NB4 (cell line): ENCODE data around the gene ELAC1.

ENCODE experiments used
- POLR2A ChIP-seq: IDR thresholded peaks from 2 replicates; pipeline ENCODE4 v1.6.1; 2011; ENCODE audit warnings: mild to moderate bottlenecking; ENCODE audit not compliant: insufficient read length; ENCODE audit errors: extremely low read depth
- TF ChIP-seq, protein P1 (sequence below): IDR thresholded peaks from one replicate; pipeline ENCODE4 v1.5.1; 2012; ENCODE audit warnings: low read depth, low read length

DNA sequence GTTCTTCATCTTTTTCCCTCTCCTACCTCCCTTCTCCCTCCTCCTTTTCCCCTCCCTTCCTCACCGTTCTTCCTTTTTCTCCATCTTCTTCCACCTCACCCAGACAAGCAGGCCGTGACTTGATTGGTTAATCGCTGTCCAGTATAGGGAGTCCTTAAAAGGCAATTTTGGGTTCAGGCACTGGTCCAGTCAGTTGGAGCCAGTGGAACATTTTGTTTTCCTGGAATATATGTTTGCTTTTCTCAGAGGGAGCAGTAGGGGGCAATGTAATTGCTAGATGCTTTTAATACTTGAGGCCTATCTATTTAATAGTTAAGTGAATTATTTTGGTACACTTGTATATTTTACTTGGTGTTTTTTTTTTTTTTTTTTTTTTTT lies 15.0 kb downstream of the ELAC1 start:
- TF ChIP-seq, protein P1, sequence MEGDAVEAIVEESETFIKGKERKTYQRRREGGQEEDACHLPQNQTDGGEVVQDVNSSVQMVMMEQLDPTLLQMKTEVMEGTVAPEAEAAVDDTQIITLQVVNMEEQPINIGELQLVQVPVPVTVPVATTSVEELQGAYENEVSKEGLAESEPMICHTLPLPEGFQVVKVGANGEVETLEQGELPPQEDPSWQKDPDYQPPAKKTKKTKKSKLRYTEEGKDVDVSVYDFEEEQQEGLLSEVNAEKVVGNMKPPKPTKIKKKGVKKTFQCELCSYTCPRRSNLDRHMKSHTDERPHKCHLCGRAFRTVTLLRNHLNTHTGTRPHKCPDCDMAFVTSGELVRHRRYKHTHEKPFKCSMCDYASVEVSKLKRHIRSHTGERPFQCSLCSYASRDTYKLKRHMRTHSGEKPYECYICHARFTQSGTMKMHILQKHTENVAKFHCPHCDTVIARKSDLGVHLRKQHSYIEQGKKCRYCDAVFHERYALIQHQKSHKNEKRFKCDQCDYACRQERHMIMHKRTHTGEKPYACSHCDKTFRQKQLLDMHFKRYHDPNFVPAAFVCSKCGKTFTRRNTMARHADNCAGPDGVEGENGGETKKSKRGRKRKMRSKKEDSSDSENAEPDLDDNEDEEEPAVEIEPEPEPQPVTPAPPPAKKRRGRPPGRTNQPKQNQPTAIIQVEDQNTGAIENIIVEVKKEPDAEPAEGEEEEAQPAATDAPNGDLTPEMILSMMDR = no peak
- no peak for TF ChIP-seq POLR2A
